Upper lobe of left lung (tissue), 6 donors: ENCODE data around the gene VDAC1. TPM values are rescaled to one million over a fixed set of nuclear protein-coding genes. Genes with fewer than 3 reads are reported as not detected.
A peak's percentile ranks its signal among the peaks of the same experiment; 100 is the strongest.

Source experiments
- ATAC-seq, 2 donors: fragments of 200-7000 bp; cut with Tn5 transposase; one replicate each; pipeline ENCODE4 v1.9.1; 2022; ENCODE audit warnings: mild to moderate bottlenecking in 2 of 2, moderate library complexity in 2 of 2; ENCODE audit not compliant: low FRiP score in 2 of 2
- DNase-seq, 2 donors: peaks; one replicate each; pipeline ENCODE4 v3.0.0-alpha.2; 2019 to 2020
- H3K27ac ChIP-seq, 4 donors: fragments of 200-600 bp; sonication (generic); one replicate each; pipeline ENCODE4 v1.5.1; 2016 to 2019
- H3K27me3 ChIP-seq, 4 donors: fragments of 200-600 bp; sonication (generic); one replicate each; pipeline ENCODE4 v1.5.1; 2017 to 2019
- H3K36me3 ChIP-seq, 4 donors: fragments of 200-600 bp; sonication (generic); one replicate each; pipeline ENCODE4 v1.5.1; 2016 to 2019
- H3K4me1 ChIP-seq, 4 donors: fragments of 200-600 bp; sonication (generic); one replicate each; pipeline ENCODE4 v1.5.1; 2018 to 2019
- H3K4me3 ChIP-seq, 4 donors: fragments of 200-600 bp; sonication (generic); one replicate each; pipeline ENCODE4 v1.5.1; 2017 to 2019; ENCODE audit warnings: mild to moderate bottlenecking in 2 of 4, moderate library complexity in 1 of 4
- H3K9me3 ChIP-seq, 4 donors: fragments of 200-600 bp; sonication (generic); one replicate each; pipeline ENCODE4 v1.5.1; 2018 to 2019
- CTCF ChIP-seq, 6 experiments: fragments of 450-650 bp in 4 of 6; fragments of 200-600 bp in 2 of 6; sonication (generic) in 2 of 6; IDR thresholded peaks; one replicate each; pipeline ENCODE4 v1.5.1; 2016 to 2019; ENCODE audit warnings: antibody characterized with exemption in 6 of 6
- EP300 ChIP-seq, 4 donors: sonication (generic); formaldehyde crosslinking; IDR thresholded peaks; one replicate each; pipeline ENCODE4 v1.5.1; 2017; ENCODE audit warnings: antibody characterized with exemption in 4 of 4, control low read depth in 2 of 4
- POLR2A ChIP-seq, 4 donors: fragments of 450-650 bp; IDR thresholded peaks; one replicate each; pipeline ENCODE4 v1.5.1; 2016 to 2017; ENCODE audit warnings: antibody characterized with exemption in 4 of 4, mild to moderate bottlenecking in 2 of 4
- POLR2AphosphoS5 ChIP-seq, 2 donors: sonication (generic); formaldehyde crosslinking; IDR thresholded peaks; one replicate each; pipeline ENCODE4 v1.5.1; 2017; ENCODE audit warnings: antibody characterized with exemption in 2 of 2
- WGBS, 2 donors: methylation state at CpG; one replicate each; pipeline ENCODE4 v1.1.5; 2017 to 2018; 5-methylcytosine and 5-hydroxymethylcytosine counted together
- total RNA-seq, 6 donors: library from RNA; depleted of rRNA in 4 of 6; stranded (reverse); fragments of >200 nt in 4 of 6; gene quantifications; one replicate each; pipeline versions ENCODE4 v1.1.0 to v1.2.1, GENCODE V29; 2016 to 2021
- donor health status: DM: no; HTN: no; CAD: no; lungs with moderate emphysema.
- donor health status: DM: no; HTN: yes; CAD: no; lungs with severe emphysema.

VDAC1 gene
- total RNA-seq, 6 donors from 2014 or later, result 66.0 to 121 (median 98.5) TPM

- H3K9me3 ChIP-seq, result no peaks in the 10 kb centered on the region
- H3K27ac ChIP-seq, result peak overlapping the region in 1 of 4 donors; percentile 1
- ATAC-seq, result no peak
- H3K27me3 ChIP-seq, result no peaks in the 10 kb centered on the region
- peaks cover 3 to 14% (median 5%) of the 10 kb centered on the region in 4 donors for H3K4me1 ChIP-seq
- 69 to 75% methylated on average over 9 of the region's 9 CpGs for WGBS, 2 donors
- DNase-seq, result no peak
- no peak overlapping the region for H3K4me3 ChIP-seq
- TF ChIP-seq EP300 (IDR thresholded peaks at IDR 0.05) (no peak), POLR2AphosphoS5 (IDR thresholded peaks at IDR 0.05) (peak in 1 of 2 donors; percentile 47), POLR2A (IDR thresholded peaks at IDR 0.05) (no peak), CTCF (IDR thresholded peaks at IDR 0.05) (no peak)
- H3K36me3 ChIP-seq, result no peaks in the 10 kb centered on the region
Measured at GRCh38 chr5:134018154-134018985, 13.6 kb upstream of the VDAC1 start.

- Histone ChIP-seq H3K9me3 (no peaks in the 10 kb centered on the region), H3K4me1 (peaks cover 12 to 21% (median 14%) of the 10 kb centered on the region in 4 donors), H3K36me3 (no peaks in the 10 kb centered on the region), H3K4me3 (no peak overlapping the region), H3K27ac (no peak overlapping the region), H3K27me3 (no peaks in the 10 kb centered on the region)
- DNase-seq (no peak), ATAC-seq (no peak)
- 64 to 77% methylated on average over 2 of the region's 2 CpGs for WGBS, 2 donors
- no peak for TF ChIP-seq EP300 (IDR thresholded peaks at IDR 0.05)
- no peak for TF ChIP-seq CTCF (IDR thresholded peaks at IDR 0.05)
- no peak for TF ChIP-seq POLR2AphosphoS5 (IDR thresholded peaks at IDR 0.05)
- TF ChIP-seq POLR2A (IDR thresholded peaks at IDR 0.05), result no peak
Measured at GRCh38 chr5:134008266-134008749, 3.5 kb upstream of the VDAC1 start.

GRCh38 chr5:134007581-134008265, 2.9 kb upstream of the VDAC1 start:
- Histone ChIP-seq H3K9me3 (no peaks in the 10 kb centered on the region), H3K4me1 (peaks cover 18 to 27% (median 20%) of the 10 kb centered on the region in 4 donors), H3K36me3 (no peaks in the 10 kb centered on the region), H3K27ac (no peak overlapping the region), H3K27me3 (no peaks in the 10 kb centered on the region), H3K4me3 (no peak overlapping the region)
- DNase-seq, result no peak
- 83 to 86% methylated on average over 10 to 14 of the region's 14 CpGs for WGBS, 2 donors
- ATAC-seq, result no peak
- TF ChIP-seq EP300 (IDR thresholded peaks at IDR 0.05), result no peak
- TF ChIP-seq POLR2AphosphoS5 (IDR thresholded peaks at IDR 0.05), result no peak
- no peak for TF ChIP-seq POLR2A (IDR thresholded peaks at IDR 0.05)
- no peak for TF ChIP-seq CTCF (IDR thresholded peaks at IDR 0.05)

GRCh38 chr5:134006115-134006514, 1.3 kb upstream of the VDAC1 start:
- H3K36me3 ChIP-seq, result peaks cover 0 to 5% (median under 1%) of the 10 kb centered on the region in 4 donors
- H3K4me1 ChIP-seq, result peaks cover 28 to 32% (median 30%) of the 10 kb centered on the region in 4 donors
- TF ChIP-seq EP300 (IDR thresholded peaks at IDR 0.05) (no peak), POLR2A (IDR thresholded peaks at IDR 0.05) (no peak), CTCF (IDR thresholded peaks at IDR 0.05) (no peak), POLR2AphosphoS5 (IDR thresholded peaks at IDR 0.05) (no peak)
- H3K9me3 ChIP-seq, result no peaks in the 10 kb centered on the region
- 82% methylated on average over 8 to 13 of the region's 13 CpGs for WGBS, 2 donors
- DNase-seq, result peak in 1 of 2 donors; percentile 52
- no peak for ATAC-seq
- no peaks in the 10 kb centered on the region for H3K27me3 ChIP-seq
- peak overlapping the region; percentile 97 to 100 (median 98) for H3K27ac ChIP-seq
- peak overlapping the region in 2 of 4 donors; percentile 94 to 96 for H3K4me3 ChIP-seq
